ENCODE data around the gene PANK2. TPM values are rescaled to one million over a fixed set of nuclear protein-coding genes. Genes with fewer than 3 reads are reported as not detected.

The PANK2 gene
- polyA plus RNA-seq, 1 donor (not counting 4 experiments of a cell fraction or from before 2014, with no cell fraction given) = 23.6 TPM

DNA sequence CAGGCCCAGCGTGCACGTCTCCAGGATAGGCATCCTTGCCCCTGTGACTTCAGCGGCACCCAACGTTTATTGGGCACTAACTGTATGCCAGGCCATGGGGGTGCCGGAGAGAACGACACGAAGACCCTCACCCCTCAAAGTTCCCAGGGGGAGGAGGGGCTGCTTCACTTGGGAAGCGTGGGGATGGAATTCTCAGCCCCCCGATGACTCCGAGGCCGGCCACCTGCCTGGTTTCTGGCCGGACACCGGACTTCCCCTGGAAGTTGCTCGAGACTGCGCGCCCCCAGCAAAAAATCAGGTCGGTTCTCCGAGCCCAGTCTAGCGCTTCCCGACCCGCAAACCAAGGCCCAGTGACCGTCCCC, 42.8 kb upstream of the PANK2 start:
- H3K4me3 ChIP-seq (ENCODE audit: control insufficient read depth in 2 of 3, extremely low read depth in 1 of 3, insufficient read depth in 2 of 3, low read depth in 1 of 3, low read length in 3 of 3) = peak overlapping the region; percentile 68 to 98 (median 73)
- peak overlapping the region; percentile 82 for H3K4me2 ChIP-seq (ENCODE audit: control insufficient read depth, extremely low read depth, insufficient read depth, low read depth, low read length)
- DNase-seq (ENCODE audit: low read depth, low spot score) = no peak
- no peaks in the 10 kb centered on the region for H3K27me3 ChIP-seq (ENCODE audit: control insufficient read depth, extremely low read depth, insufficient read depth, low read length)
- H3K9me1 ChIP-seq (ENCODE audit: control insufficient read depth, extremely low read depth, insufficient read depth, low read length) = no peaks in the 10 kb centered on the region
- TF ChIP-seq, protein P1, sequence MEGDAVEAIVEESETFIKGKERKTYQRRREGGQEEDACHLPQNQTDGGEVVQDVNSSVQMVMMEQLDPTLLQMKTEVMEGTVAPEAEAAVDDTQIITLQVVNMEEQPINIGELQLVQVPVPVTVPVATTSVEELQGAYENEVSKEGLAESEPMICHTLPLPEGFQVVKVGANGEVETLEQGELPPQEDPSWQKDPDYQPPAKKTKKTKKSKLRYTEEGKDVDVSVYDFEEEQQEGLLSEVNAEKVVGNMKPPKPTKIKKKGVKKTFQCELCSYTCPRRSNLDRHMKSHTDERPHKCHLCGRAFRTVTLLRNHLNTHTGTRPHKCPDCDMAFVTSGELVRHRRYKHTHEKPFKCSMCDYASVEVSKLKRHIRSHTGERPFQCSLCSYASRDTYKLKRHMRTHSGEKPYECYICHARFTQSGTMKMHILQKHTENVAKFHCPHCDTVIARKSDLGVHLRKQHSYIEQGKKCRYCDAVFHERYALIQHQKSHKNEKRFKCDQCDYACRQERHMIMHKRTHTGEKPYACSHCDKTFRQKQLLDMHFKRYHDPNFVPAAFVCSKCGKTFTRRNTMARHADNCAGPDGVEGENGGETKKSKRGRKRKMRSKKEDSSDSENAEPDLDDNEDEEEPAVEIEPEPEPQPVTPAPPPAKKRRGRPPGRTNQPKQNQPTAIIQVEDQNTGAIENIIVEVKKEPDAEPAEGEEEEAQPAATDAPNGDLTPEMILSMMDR (optimal IDR thresholded peaks at IDR 0.05 in 1 of 3, IDR thresholded peaks at IDR 0.05 in 1 of 3, conservative IDR thresholded peaks at IDR 0.05 in 1 of 3; ENCODE audit: extremely low read depth in 1 of 3, insufficient read depth in 2 of 3, low read length in 3 of 3) = no peak
- TF ChIP-seq EZH2 (IDR thresholded peaks at IDR 0.05; ENCODE audit: low read length) = no peak
- H3K9me3 ChIP-seq (ENCODE audit: control insufficient read depth, low read depth, low read length) = no peaks in the 10 kb centered on the region
- peak overlapping the region; percentile 27 for H2AFZ ChIP-seq (ENCODE audit: control insufficient read depth, low read length)
- no peaks in the 10 kb centered on the region for H4K20me1 ChIP-seq (ENCODE audit: control insufficient read depth, extremely low read depth, insufficient read depth, low read length)
- peaks cover 31% of the 10 kb centered on the region for H3K79me2 ChIP-seq (ENCODE audit: control insufficient read depth, insufficient read depth, low read length)
- H3K9ac ChIP-seq (ENCODE audit: control insufficient read depth, extremely low read depth, insufficient read depth, low read length) = peak overlapping the region; percentile 80
- peaks cover 0 to 3% of the 10 kb centered on the region in 2 experiments for H3K36me3 ChIP-seq (ENCODE audit: control insufficient read depth in 2 of 2, extremely low read depth in 1 of 2, insufficient read depth in 2 of 2, low read length in 2 of 2)
- no peak for FAIRE-seq
- H3K27ac ChIP-seq (ENCODE audit: control insufficient read depth, insufficient read depth, low read length) = peak overlapping the region; percentile 73
- H3K4me1 ChIP-seq (ENCODE audit: control insufficient read depth, extremely low read depth, insufficient read depth, low read length) = peaks cover 18% of the 10 kb centered on the region
- dilution Hi-C loops (cut with MboI; ENCODE audit: extremely low pct_ligation_motif_present, low sequenced_read_pairs) = no loop called here

DNA sequence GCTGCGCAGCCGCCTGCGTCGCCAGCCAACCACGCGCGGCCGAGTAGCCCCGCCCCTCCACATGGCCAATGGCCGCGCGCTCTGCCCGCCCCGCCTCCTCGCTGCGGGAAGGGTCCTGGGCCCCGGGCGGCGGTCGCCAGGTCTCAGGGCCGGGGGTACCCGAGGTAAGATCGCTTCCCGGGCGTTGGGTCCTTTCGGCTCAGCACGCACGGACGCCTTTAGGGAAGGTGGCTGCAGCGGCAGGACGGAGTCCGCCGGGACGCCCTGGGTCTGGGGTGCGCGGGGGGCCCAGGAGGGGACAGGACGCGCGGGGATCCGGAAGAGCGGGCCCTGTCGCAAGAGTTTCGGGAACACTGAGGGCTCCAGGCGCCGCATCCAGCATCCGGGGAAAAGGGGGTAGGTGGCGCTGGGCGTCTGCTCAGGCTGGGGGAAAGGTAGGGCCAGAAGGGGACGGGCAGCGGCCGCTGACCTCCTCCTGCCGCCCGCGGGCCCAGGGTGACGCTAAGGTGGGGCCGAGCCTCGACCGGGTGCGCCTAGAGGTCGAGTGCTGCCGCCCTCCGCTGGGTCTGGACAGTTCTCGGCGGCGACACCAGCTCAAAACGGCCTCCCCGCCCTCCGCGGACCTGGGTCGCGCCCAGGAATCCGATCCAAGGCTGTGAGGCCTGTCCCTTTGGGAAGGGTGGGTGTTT, 42.3 kb upstream of the PANK2 start, which contains the start of gene MAVS:
Gene MAVS, plus strand, starts transcription at position 95 of the 689 bp plus-strand sequence. CDS start 7,791 bp downstream, outside the sequence.
- Histone ChIP-seq H3K9me1 (ENCODE audit: control insufficient read depth, extremely low read depth, insufficient read depth, low read length) (no peaks in the 10 kb centered on the region), H3K4me2 (ENCODE audit: control insufficient read depth, extremely low read depth, insufficient read depth, low read depth, low read length) (peak within 1 kb of the TSS; percentile 89), H3K4me3 (ENCODE audit: control insufficient read depth in 2 of 3, extremely low read depth in 1 of 3, insufficient read depth in 2 of 3, low read depth in 1 of 3, low read length in 3 of 3) (peak within 1 kb of the TSS; percentile 68 to 98 (median 73)), H3K9me3 (ENCODE audit: control insufficient read depth, low read depth, low read length) (no peaks in the 10 kb centered on the region), H3K27ac (ENCODE audit: control insufficient read depth, insufficient read depth, low read length) (peak within 1 kb of the TSS; percentile 73), H3K27me3 (ENCODE audit: control insufficient read depth, extremely low read depth, insufficient read depth, low read length) (no peaks in the 10 kb centered on the region), H3K4me1 (ENCODE audit: control insufficient read depth, extremely low read depth, insufficient read depth, low read length) (peaks cover 18% of the 10 kb centered on the region), H3K36me3 (ENCODE audit: control insufficient read depth in 2 of 2, extremely low read depth in 1 of 2, insufficient read depth in 2 of 2, low read length in 2 of 2) (peaks cover 0 to 3% of the 10 kb centered on the region in 2 experiments), H3K9ac (ENCODE audit: control insufficient read depth, extremely low read depth, insufficient read depth, low read length) (peak within 1 kb of the TSS; percentile 80), H4K20me1 (ENCODE audit: control insufficient read depth, extremely low read depth, insufficient read depth, low read length) (no peaks in the 10 kb centered on the region), H2AFZ (ENCODE audit: control insufficient read depth, low read length) (peak within 1 kb of the TSS; percentile 71), H3K79me2 (ENCODE audit: control insufficient read depth, insufficient read depth, low read length) (peaks cover 31% of the 10 kb centered on the region)
- FAIRE-seq (no peak), DNase-seq (ENCODE audit: low read depth, low spot score) (no peak)
- TF ChIP-seq, protein P1 (optimal IDR thresholded peaks at IDR 0.05 in 1 of 3, IDR thresholded peaks at IDR 0.05 in 1 of 3, conservative IDR thresholded peaks at IDR 0.05 in 1 of 3; ENCODE audit: extremely low read depth in 1 of 3, insufficient read depth in 2 of 3, low read length in 3 of 3) = peak in 1 of 3 experiments; percentile 10
- TF ChIP-seq EZH2 (IDR thresholded peaks at IDR 0.05; ENCODE audit: low read length) = no peak
- dilution Hi-C loops (cut with MboI; ENCODE audit: extremely low pct_ligation_motif_present, low sequenced_read_pairs) = no loop called here

All from keratinocyte (primary cell).